HepG2 (cell line): ENCODE data around the gene STAT6. TPM values are rescaled to one million over a fixed set of nuclear protein-coding genes. Genes with fewer than 3 reads are reported as not detected.

Experiments used
- ATAC-seq: fragments of 200-7000 bp; cut with Tn5 transposase; 3 replicates; pipeline ENCODE4 v1.9.1; 2020; ENCODE audit warnings: mild to moderate bottlenecking, moderate library complexity
- BruUV-seq: library from RNA; stranded (reverse); fragments of 400-500 nt; replicated peaks from 2 replicates; lab custom pipeline; 2021; lab: Mats Ljungman, UMichigan
- CTCF ChIA-PET: fragments of 300-600 bp; formaldehyde crosslinking; extraction: SDS; loops from one replicate; lab custom pipeline; 2021; ENCODE audit warnings: low total read pairs, inconsistent platforms, low intra/inter-chr PET ratio; lab: Yijun Ruan, JAX
- POLR2A ChIA-PET: fragments of 350-600 bp; sonication (Branson Sonifier 250); formaldehyde crosslinking; loops from one replicate; lab custom pipeline; 2020; ENCODE audit warnings: antibody characterized with exemption, inconsistent platforms; lab: Yijun Ruan, JAX
- DNase-seq: peaks from one replicate; pipeline ENCODE4 v3.0.0-alpha.2; 2015; ENCODE audit warnings: low spot score
- FAIRE-seq: peaks from 3 replicates; lab custom pipeline; 2011; peaks lifted over from hg19 to GRCh38; lab: Jason Lieb, UNC
- H2AFZ ChIP-seq: one replicate; pipeline ENCODE4 v1.6.1; 2011; ENCODE audit warnings: low read length, inconsistent platforms
- H3K27ac ChIP-seq: fragments of 300-600 bp; 3 replicates; pipeline ENCODE4 v1.8.0; 2011; ENCODE audit warnings: mixed run types, mild to moderate bottlenecking, mixed read lengths, low read length, inconsistent platforms; ENCODE audit not compliant: insufficient read depth; ENCODE audit errors: extremely low read length
- H3K27me3 ChIP-seq, 2 experiments: fragments of 200-600 bp in 1 of 2; 2 replicates in 1 of 2; 3 replicates in 1 of 2; pipeline versions ENCODE4 v1.6.0 to v1.8.0; 2011; ENCODE audit warnings: low read length in 2 of 2, mild to moderate bottlenecking in 2 of 2, moderate library complexity in 2 of 2, inconsistent platforms in 1 of 2; ENCODE audit not compliant: insufficient read depth in 2 of 2, control insufficient read depth in 1 of 2
- H3K36me3 ChIP-seq, 2 experiments: fragments of 200-600 bp in 1 of 2; replicated peaks in 1 of 2; 2 replicates in 1 of 2; 3 replicates in 1 of 2; pipeline versions ENCODE4 v1.5.1 to v1.8.0; 2011; ENCODE audit warnings: low read length in 2 of 2, inconsistent platforms in 1 of 2; ENCODE audit not compliant: insufficient read depth in 2 of 2, control insufficient read depth in 1 of 2
- H3K4me1 ChIP-seq: 2 replicates; pipeline ENCODE4 v1.5.1; 2012; ENCODE audit warnings: low read length, inconsistent platforms; ENCODE audit not compliant: insufficient read depth
- H3K4me2 ChIP-seq: 2 replicates; pipeline ENCODE4 v1.6.0; 2011; ENCODE audit warnings: low read depth, low read length, inconsistent platforms
- H3K4me3 ChIP-seq, 3 experiments: fragments of 200-600 bp in 1 of 3; sonication (generic), shearing (Covaris generic) in 1 of 3; replicated peaks in 1 of 3; 2 replicates each; pipeline ENCODE4 v1.5.1; 2011 to 2016; ENCODE audit warnings: low read length in 3 of 3, inconsistent platforms in 2 of 3, low read depth in 2 of 3, mild to moderate bottlenecking in 2 of 3, control low read depth in 1 of 3, mixed read lengths in 1 of 3; ENCODE audit not compliant: insufficient read depth in 1 of 3
- H3K79me2 ChIP-seq: one replicate; pipeline ENCODE4 v1.6.1; 2011; ENCODE audit warnings: low read length, inconsistent platforms; ENCODE audit not compliant: insufficient read depth
- H3K9ac ChIP-seq: 2 replicates; pipeline ENCODE4 v1.6.0; 2011; ENCODE audit warnings: mild to moderate bottlenecking, low read depth, low read length, inconsistent platforms; ENCODE audit not compliant: insufficient read depth
- H3K9me3 ChIP-seq: 2 replicates; pipeline ENCODE4 v1.5.1; 2012; ENCODE audit warnings: mild to moderate bottlenecking, low read length
- H4K20me1 ChIP-seq: 2 replicates; pipeline ENCODE4 v1.6.0; 2011; ENCODE audit warnings: inconsistent platforms, mild to moderate bottlenecking, low read length, moderate library complexity; ENCODE audit not compliant: insufficient read depth
- CCDC6 ChIP-seq: sonication (generic); formaldehyde crosslinking; IDR thresholded peaks from 2 replicates; pipeline ENCODE4 v1.8.1; 2022; ENCODE audit warnings: mild to moderate bottlenecking, missing genetic modification reagents, moderate library complexity
- CEBPG ChIP-seq: IDR thresholded peaks from 2 replicates; pipeline ENCODE4 v1.6.1; 2016
- FOSL2 ChIP-seq: sonication (generic); formaldehyde crosslinking; IDR thresholded peaks from 2 replicates; pipeline ENCODE4 v1.4.0; 2020; ENCODE audit warnings: missing genetic modification reagents
- FOXJ3 ChIP-seq: sonication (generic); formaldehyde crosslinking; IDR thresholded peaks from 2 replicates; pipeline ENCODE4 v1.4.0; 2020; ENCODE audit warnings: missing genetic modification reagents, mild to moderate bottlenecking, borderline replicate concordance
- GATAD1 ChIP-seq: IDR thresholded peaks from 2 replicates; pipeline ENCODE4 v1.6.1; 2016; ENCODE audit warnings: missing genetic modification reagents, missing compliant biosample characterization
- RBM22 ChIP-seq: fragments of 200-400 bp; formaldehyde crosslinking; optimal IDR thresholded peaks from 2 replicates; pipeline ENCODE3; 2017; ENCODE audit warnings: mild to moderate bottlenecking, low read length, moderate library complexity
- SIN3A ChIP-seq: IDR thresholded peaks from 2 replicates; pipeline ENCODE4 v1.6.1; 2011; ENCODE audit warnings: low read depth, mild to moderate bottlenecking, control low read depth, low read length, borderline replicate concordance
- TCF12 ChIP-seq, 2 experiments: fragments of 450-650 bp in 1 of 2; sonication (generic) in 1 of 2; formaldehyde crosslinking in 1 of 2; IDR thresholded peaks; 2 replicates each; pipeline versions ENCODE4 v1.6.1 to v1.8.0; 2017 to 2022; ENCODE audit warnings: antibody characterized with exemption in 1 of 2, mild to moderate bottlenecking in 1 of 2, missing genetic modification reagents in 1 of 2, moderate library complexity in 1 of 2
- YEATS4 ChIP-seq: sonication (generic); formaldehyde crosslinking; IDR thresholded peaks from 2 replicates; pipeline ENCODE4 v1.4.0; 2020; ENCODE audit warnings: missing genetic modification reagents, borderline replicate concordance
- ZMYM4 ChIP-seq: sonication (generic); formaldehyde crosslinking; IDR thresholded peaks from 2 replicates; pipeline ENCODE4 v1.8.1; 2023; ENCODE audit warnings: mild to moderate bottlenecking, missing genetic modification reagents
- WGBS: methylation state at CpG from one replicate; pipeline ENCODE4 v1.1.6; 2017; ENCODE audit warnings: low lambda C conversion rate; 5-methylcytosine and 5-hydroxymethylcytosine counted together
- in situ Hi-C: cut with HindIII; loops from 2 replicates; pipeline ENCODE4 v1.10.0; 2017; ENCODE audit warnings: low pct_unique_long_range_greater_than_20kb; ENCODE audit not compliant: extremely low pct_ligation_motif_present
- intact Hi-C: fragments of 100-400 bp; cut with micrococcal nuclease; formaldehyde crosslinking; loops from one replicate; pipeline ENCODE4 v1.10.0; 2022; ENCODE audit not compliant: unreplicated experiment
- polyA plus RNA-seq, 8 experiments: library from polyadenylated mRNA; depleted of rRNA in 3 of 8; stranded (reverse) in 7 of 8; unstranded in 1 of 8; fragments of >200 nt; fragmentation: Illumina TruSeq in 4 of 8; extraction: Trizol in 4 of 8; gene quantifications; 2 replicates each; pipeline versions ENCODE4 v1.2.1 to v1.2.3, GENCODE V29; 2011 to 2016; ENCODE audit warnings: low read depth in 4 of 8, missing spikeins in 1 of 8, mixed read lengths in 1 of 8; ENCODE audit not compliant: insufficient read depth in 1 of 8
- total RNA-seq, 5 experiments: library from RNA; depleted of rRNA; stranded (reverse); fragments of >200 nt; fragmentation: Illumina TruSeq; extraction: Trizol; gene quantifications; 2 replicates each; pipeline ENCODE4 v1.2.3, GENCODE V29; 2016; ENCODE audit warnings: low read depth in 1 of 5
- TF ChIP-seq, protein P1 (sequence below): sonication (generic); formaldehyde crosslinking; IDR thresholded peaks from 2 replicates; pipeline ENCODE4 v1.8.1; 2023; ENCODE audit warnings: missing genetic modification reagents, mild to moderate bottlenecking, borderline replicate concordance
- TF ChIP-seq, protein P2 (sequence below): sonication (generic); formaldehyde crosslinking; IDR thresholded peaks from 2 replicates; pipeline ENCODE4 v1.4.0; 2020; ENCODE audit warnings: missing genetic modification reagents
- TF ChIP-seq, protein P3 (sequence below), 2 experiments: sonication (generic) in 1 of 2; formaldehyde crosslinking in 1 of 2; IDR thresholded peaks; 2 replicates each; pipeline versions ENCODE4 v1.4.0 to v1.6.1; 2018 to 2020; ENCODE audit warnings: missing genetic modification reagents in 2 of 2, borderline replicate concordance in 1 of 2, low read depth in 1 of 2, mild to moderate bottlenecking in 1 of 2, missing biosample characterization in 1 of 2
- TF ChIP-seq, protein P4 (sequence below): sonication (generic); formaldehyde crosslinking; IDR thresholded peaks from 2 replicates; pipeline ENCODE4 v1.8.0; 2022; ENCODE audit warnings: mild to moderate bottlenecking, missing genetic modification reagents, borderline replicate concordance
- TF ChIP-seq, protein P5 (sequence below): sonication (generic); formaldehyde crosslinking; IDR thresholded peaks from 2 replicates; pipeline ENCODE4 v1.4.0; 2020; ENCODE audit warnings: missing genetic modification reagents

The STAT6 gene
- total and polyA plus RNA-seq, 2 of the 13 experiments (the other 11 are each of a cell fraction or from before 2014, with no cell fraction given), result 28.0 to 62.2 TPM

DNA sequence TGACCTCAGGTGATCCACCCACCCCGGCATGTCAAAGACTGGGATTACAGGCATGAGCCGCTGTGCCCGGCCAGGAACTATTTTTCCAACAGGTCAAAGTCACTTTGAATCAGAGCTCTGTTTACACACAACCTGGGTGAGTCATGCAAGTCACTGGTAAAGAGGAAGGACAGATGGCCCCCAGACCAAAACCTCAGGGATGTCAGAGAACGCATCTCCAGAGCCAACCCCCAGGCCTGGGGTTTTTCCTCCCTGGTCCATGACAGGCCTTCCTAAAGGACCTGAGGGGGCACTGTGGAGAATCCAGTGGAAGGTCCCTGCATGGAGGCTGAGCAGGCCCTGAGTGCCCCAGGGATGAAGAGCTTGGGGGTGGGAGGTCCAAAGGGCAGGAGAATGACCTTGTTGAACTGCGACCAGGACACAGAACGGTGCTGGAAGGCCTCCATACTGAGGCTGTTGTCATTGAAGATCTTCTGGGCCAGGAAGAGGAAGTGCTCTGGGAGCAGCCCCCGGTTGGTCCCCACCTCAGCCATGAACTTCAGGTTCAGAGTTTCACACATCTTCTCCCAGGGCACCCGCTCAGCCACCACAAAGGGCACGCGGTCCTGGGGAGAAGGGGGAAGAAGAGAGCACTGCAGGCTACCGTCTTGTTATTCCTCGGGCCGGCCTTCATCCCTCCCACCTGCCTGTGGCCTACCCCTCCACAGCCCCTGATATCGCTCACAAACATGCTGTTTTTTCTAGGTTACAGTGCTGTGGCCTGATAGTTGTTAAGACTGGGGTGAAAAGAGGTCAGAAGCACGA is 9.1 kb downstream of the STAT6 start:
- H3K79me2 ChIP-seq, result no peaks in the 10 kb centered on the region
- H2AFZ ChIP-seq, result no peak overlapping the region
- H3K27ac ChIP-seq, result peak overlapping the region; percentile 99
- 3% methylated on average over 10 of the region's 15 CpGs for WGBS
- peak; percentile 99 for FAIRE-seq
- H3K4me1 ChIP-seq, result peaks cover 44% of the 10 kb centered on the region
- no peaks in the 10 kb centered on the region for H4K20me1 ChIP-seq
- peaks cover 11 to 15% of the 10 kb centered on the region in 2 experiments; a peak in 4 of 5 replicates for H3K36me3 ChIP-seq
- BruUV-seq, result no TSS peak
- intact Hi-C loops (loop anchor here (1.0 kb wide), 3 partner anchors 10 to 96 kb away; partner anchors contain the start of gene ZBTB39), in situ Hi-C loops (no loop called here)
- POLR2A ChIA-PET, result interaction anchor here (0.5 to 13.5 kb wide), 19 partner anchors 9 to 736 kb away, joined by 3 to 309 read pairs (median 4); partner anchors contain the start of genes INHBE, LRP1, NAB2 and NEMP1
- peak overlapping the region; percentile 83 for H3K9ac ChIP-seq
- H3K9me3 ChIP-seq, result no peaks in the 10 kb centered on the region
- H3K4me2 ChIP-seq, result peak overlapping the region; percentile 94
- peak overlapping the region; percentile 19 to 65 (median 34); a peak in 5 of 6 replicates for H3K4me3 ChIP-seq
- CTCF ChIA-PET, result interaction anchor here (1.7 kb wide), 1 partner anchor 10 kb away, joined by 12 read pairs; the partner anchor contains the start of gene STAT6
- no peaks in the 10 kb centered on the region for H3K27me3 ChIP-seq
- peak; percentile 88 for ATAC-seq
- peak; percentile 99 for DNase-seq
- TF ChIP-seq FOXJ3 (CRISPR knock-in tag) (peak; percentile 75; the same call in 1 of the 2 replicates), CCDC6 (CRISPR knock-in tag) (peak; percentile 81; the same call in 1 of the 2 replicates), YEATS4 (CRISPR knock-in tag) (0 out of 2 replicates have a peak, but pooled peaks have one; percentile 34), SIN3A (peak; percentile 31; the same call in 1 of the 2 replicates), FOSL2 (CRISPR knock-in tag) (peak; percentile 99), RBM22 (no peak), ZMYM4 (CRISPR knock-in tag) (peak; percentile 76), TCF12 (IDR thresholded peaks at IDR 0.05) (no peak), TCF12 (CRISPR knock-in tag; IDR thresholded peaks at IDR 0.05) (peak; percentile 93), CEBPG (CRISPR knock-in tag) (peak; percentile 28), GATAD1 (CRISPR knock-in tag) (peak; percentile 48; the same call in 1 of the 2 replicates)
- TF ChIP-seq, protein P1, sequence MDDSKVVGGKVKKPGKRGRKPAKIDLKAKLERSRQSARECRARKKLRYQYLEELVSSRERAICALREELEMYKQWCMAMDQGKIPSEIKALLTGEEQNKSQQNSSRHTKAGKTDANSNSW (CRISPR knock-in tag), result no peak
- TF ChIP-seq, protein P2, sequence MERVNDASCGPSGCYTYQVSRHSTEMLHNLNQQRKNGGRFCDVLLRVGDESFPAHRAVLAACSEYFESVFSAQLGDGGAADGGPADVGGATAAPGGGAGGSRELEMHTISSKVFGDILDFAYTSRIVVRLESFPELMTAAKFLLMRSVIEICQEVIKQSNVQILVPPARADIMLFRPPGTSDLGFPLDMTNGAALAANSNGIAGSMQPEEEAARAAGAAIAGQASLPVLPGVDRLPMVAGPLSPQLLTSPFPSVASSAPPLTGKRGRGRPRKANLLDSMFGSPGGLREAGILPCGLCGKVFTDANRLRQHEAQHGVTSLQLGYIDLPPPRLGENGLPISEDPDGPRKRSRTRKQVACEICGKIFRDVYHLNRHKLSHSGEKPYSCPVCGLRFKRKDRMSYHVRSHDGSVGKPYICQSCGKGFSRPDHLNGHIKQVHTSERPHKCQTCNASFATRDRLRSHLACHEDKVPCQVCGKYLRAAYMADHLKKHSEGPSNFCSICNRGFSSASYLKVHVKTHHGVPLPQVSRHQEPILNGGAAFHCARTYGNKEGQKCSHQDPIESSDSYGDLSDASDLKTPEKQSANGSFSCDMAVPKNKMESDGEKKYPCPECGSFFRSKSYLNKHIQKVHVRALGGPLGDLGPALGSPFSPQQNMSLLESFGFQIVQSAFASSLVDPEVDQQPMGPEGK (CRISPR knock-in tag), result peak; percentile 90
- TF ChIP-seq, protein P3, sequence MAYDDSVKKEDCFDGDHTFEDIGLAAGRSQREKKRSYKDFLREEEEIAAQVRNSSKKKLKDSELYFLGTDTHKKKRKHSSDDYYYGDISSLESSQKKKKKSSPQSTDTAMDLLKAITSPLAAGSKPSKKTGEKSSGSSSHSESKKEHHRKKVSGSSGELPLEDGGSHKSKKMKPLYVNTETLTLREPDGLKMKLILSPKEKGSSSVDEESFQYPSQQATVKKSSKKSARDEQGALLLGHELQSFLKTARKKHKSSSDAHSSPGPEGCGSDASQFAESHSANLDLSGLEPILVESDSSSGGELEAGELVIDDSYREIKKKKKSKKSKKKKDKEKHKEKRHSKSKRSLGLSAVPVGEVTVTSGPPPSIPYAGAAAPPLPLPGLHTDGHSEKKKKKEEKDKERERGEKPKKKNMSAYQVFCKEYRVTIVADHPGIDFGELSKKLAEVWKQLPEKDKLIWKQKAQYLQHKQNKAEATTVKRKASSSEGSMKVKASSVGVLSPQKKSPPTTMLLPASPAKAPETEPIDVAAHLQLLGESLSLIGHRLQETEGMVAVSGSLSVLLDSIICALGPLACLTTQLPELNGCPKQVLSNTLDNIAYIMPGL (CRISPR knock-in tag; IDR thresholded peaks at IDR 0.05; ENCODE audit: borderline replicate concordance in 1 of 2, low read depth in 1 of 2), result peak in 1 of 2 experiments; percentile 61
- TF ChIP-seq, protein P4, sequence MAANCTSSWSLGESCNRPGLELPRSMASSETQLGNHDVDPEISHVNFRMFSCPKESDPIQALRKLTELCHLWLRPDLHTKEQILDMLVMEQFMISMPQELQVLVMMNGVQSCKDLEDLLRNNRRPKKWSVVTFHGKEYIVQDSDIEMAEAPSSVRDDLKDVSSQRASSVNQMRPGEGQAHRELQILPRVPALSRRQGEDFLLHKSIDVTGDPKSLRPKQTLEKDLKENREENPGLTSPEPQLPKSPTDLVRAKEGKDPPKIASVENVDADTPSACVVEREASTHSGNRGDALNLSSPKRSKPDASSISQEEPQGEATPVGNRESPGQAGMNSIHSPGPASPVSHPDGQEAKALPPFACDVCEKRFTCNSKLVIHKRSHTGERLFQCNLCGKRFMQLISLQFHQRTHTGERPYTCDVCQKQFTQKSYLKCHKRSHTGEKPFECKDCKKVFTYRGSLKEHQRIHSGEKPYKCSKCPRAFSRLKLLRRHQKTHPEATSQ (CRISPR knock-in tag), result 0 out of 2 replicates have a peak, but pooled peaks have one; percentile 41
- TF ChIP-seq, protein P5, sequence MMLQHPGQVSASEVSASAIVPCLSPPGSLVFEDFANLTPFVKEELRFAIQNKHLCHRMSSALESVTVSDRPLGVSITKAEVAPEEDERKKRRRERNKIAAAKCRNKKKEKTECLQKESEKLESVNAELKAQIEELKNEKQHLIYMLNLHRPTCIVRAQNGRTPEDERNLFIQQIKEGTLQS (CRISPR knock-in tag), result peak; percentile 95
